Colonic mucosa (tissue), 4 donors: Measurements from ENCODE around the gene SUMF1. TPM values are rescaled to one million over a fixed set of nuclear protein-coding genes. Genes with fewer than 3 reads are reported as not detected.

Source experiments
- DNase-seq: peaks from one replicate; pipeline ENCODE4 v3.0.0-alpha.2; 2020
- H3K27ac ChIP-seq: fragments of 200-600 bp; one replicate; pipeline ENCODE4 v1.8.0; 2021
- H3K27me3 ChIP-seq: fragments of 200-600 bp; one replicate; pipeline ENCODE4 v1.8.0; 2021
- H3K36me3 ChIP-seq: fragments of 200-600 bp; one replicate; pipeline ENCODE4 v1.8.0; 2021
- H3K4me1 ChIP-seq: fragments of 200-600 bp; one replicate; pipeline ENCODE4 v1.8.0; 2021; ENCODE audit warnings: mild to moderate bottlenecking
- H3K4me3 ChIP-seq: fragments of 200-600 bp; one replicate; pipeline ENCODE4 v1.8.0; 2021
- H3K9ac ChIP-seq, 2 donors: one replicate each; pipeline ENCODE4 v1.7.0; 2013; ENCODE audit warnings: control low read depth in 2 of 2, low read depth in 2 of 2, low read length in 2 of 2
- H3K9me3 ChIP-seq: fragments of 200-600 bp; one replicate; pipeline ENCODE4 v1.8.0; 2021
- intact Hi-C: fragments of 100-400 bp; cut with DNase I; formaldehyde crosslinking; loops from one replicate; pipeline ENCODE4 v1.14.1; 2022
- total RNA-seq, 2 donors: library from RNA; stranded (reverse); fragmentation: NEBNext Ultra II Directional in 1 of 2; extraction: Animal tissue kit (Norgen Biotek cat#: 25700) in 1 of 2; gene quantifications; one replicate each; pipeline ENCODE4 v1.2.1, GENCODE V29; 2021
- TF ChIP-seq, protein P1 (sequence below): fragments of 200-600 bp; IDR thresholded peaks from one replicate; pipeline ENCODE4 v1.8.0; 2022; ENCODE audit warnings: antibody characterized with exemption, mild to moderate bottlenecking
- donor health status: healthy.
- donor health status: DM: no; HTN: no; CAD: no.
- donor health status: DM: no; HTN: no; CAD: no.

The SUMF1 gene
- total RNA-seq, 2 donors from 2014 or later: 37.6 to 43.9 TPM

GRCh38 chr3:4394567-4394966 lies 72.5 kb downstream of the SUMF1 start:
- TF ChIP-seq, protein P1, sequence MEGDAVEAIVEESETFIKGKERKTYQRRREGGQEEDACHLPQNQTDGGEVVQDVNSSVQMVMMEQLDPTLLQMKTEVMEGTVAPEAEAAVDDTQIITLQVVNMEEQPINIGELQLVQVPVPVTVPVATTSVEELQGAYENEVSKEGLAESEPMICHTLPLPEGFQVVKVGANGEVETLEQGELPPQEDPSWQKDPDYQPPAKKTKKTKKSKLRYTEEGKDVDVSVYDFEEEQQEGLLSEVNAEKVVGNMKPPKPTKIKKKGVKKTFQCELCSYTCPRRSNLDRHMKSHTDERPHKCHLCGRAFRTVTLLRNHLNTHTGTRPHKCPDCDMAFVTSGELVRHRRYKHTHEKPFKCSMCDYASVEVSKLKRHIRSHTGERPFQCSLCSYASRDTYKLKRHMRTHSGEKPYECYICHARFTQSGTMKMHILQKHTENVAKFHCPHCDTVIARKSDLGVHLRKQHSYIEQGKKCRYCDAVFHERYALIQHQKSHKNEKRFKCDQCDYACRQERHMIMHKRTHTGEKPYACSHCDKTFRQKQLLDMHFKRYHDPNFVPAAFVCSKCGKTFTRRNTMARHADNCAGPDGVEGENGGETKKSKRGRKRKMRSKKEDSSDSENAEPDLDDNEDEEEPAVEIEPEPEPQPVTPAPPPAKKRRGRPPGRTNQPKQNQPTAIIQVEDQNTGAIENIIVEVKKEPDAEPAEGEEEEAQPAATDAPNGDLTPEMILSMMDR: no peak
- Histone ChIP-seq H3K9ac (no peak overlapping the region), H3K4me3 (no peak overlapping the region), H3K27ac (no peak overlapping the region), H3K27me3 (no peaks in the 10 kb centered on the region), H3K4me1 (no peaks in the 10 kb centered on the region), H3K36me3 (no peaks in the 10 kb centered on the region), H3K9me3 (no peaks in the 10 kb centered on the region)
- intact Hi-C loops: no loop called here
- DNase-seq: no peak

- Histone ChIP-seq H3K36me3 (no peaks in the 10 kb centered on the region), H3K4me3 (no peak overlapping the region), H3K27ac (no peak overlapping the region), H3K27me3 (no peaks in the 10 kb centered on the region), H3K9me3 (no peaks in the 10 kb centered on the region), H3K9ac (no peak overlapping the region), H3K4me1 (no peaks in the 10 kb centered on the region)
- no peak for DNase-seq
- TF ChIP-seq, protein P1: no peak
- intact Hi-C loops: no loop called here
Measured at GRCh38 chr3:4394048-4394447, 73.0 kb downstream of the SUMF1 start.

DNA sequence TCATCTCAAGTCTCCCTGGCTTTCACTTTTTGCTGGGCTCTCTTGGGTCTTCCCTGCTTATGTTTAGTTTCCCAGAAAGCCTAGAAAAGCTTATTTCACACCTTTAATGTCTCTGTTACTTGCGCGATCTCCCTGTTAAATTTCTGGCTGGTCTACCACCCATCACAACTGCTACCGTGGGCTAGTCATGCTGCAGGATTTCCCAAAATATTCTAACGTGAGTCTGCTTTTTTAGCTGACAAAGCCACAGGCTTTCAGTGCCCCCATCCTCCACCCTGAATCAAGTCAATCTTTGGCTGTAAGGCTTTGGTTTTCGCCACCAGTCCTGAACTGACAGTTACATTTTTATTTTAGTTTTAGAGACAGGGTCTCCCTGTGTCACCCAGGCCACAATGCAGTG lies 74.1 kb downstream of the SUMF1 start:
- Histone ChIP-seq H3K4me1 (no peaks in the 10 kb centered on the region), H3K9me3 (no peaks in the 10 kb centered on the region), H3K36me3 (no peaks in the 10 kb centered on the region), H3K27me3 (no peaks in the 10 kb centered on the region), H3K27ac (no peak overlapping the region), H3K9ac (no peak overlapping the region), H3K4me3 (no peak overlapping the region)
- intact Hi-C loops: no loop called here
- DNase-seq: no peak
- TF ChIP-seq, protein P1: no peak

GRCh38 chr3:4387210-4388204 lies 79.6 kb downstream of the SUMF1 start:
- Histone ChIP-seq H3K4me3 (no peak overlapping the region), H3K27me3 (no peaks in the 10 kb centered on the region), H3K4me1 (no peaks in the 10 kb centered on the region), H3K27ac (no peak overlapping the region), H3K9me3 (no peaks in the 10 kb centered on the region), H3K36me3 (no peaks in the 10 kb centered on the region), H3K9ac (no peak overlapping the region)
- DNase-seq: no peak
- TF ChIP-seq, protein P1: no peak
- intact Hi-C loops: no loop called here

DNA sequence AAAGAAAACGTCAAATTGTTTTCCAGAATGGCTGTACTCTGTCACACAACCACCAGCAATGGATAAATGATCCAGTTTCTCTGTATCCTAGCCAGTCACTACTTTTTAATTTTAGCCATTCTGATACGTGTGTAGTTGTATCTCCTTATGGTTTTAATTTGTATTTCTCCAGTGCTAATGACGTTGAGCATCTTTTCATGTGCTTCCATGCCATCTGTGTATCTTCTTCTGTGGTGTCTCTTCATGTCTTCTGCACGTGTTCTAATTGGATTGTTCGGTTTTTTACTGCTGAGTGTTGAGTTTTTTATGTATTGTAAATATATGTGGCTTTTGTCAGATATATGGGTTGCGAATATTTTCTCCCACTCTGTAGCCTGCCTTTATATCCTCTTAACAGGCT lies 81.9 kb downstream of the SUMF1 start:
- Histone ChIP-seq H3K27ac (no peak overlapping the region), H3K4me1 (no peaks in the 10 kb centered on the region), H3K9ac (no peak overlapping the region), H3K27me3 (no peaks in the 10 kb centered on the region), H3K4me3 (no peak overlapping the region), H3K9me3 (no peaks in the 10 kb centered on the region), H3K36me3 (no peaks in the 10 kb centered on the region)
- no peak for DNase-seq
- TF ChIP-seq, protein P1: no peak
- intact Hi-C loops: no loop called here
